Dedifferentiated amniotic fluid mesenchymal stem cell (primary cell): Measurements from ENCODE around the gene STX1B.
"Not testable (repeated sequence)": the region's sequence is repeated elsewhere in the genome, so short reads cannot be mapped to it uniquely, and the experiment has no call there.

Experiments
- DNase-seq: peaks from one replicate; pipeline ENCODE4 v3.0.0-alpha.2; 2016; ENCODE audit errors: extremely low spot score

Gene STX1B

DNA sequence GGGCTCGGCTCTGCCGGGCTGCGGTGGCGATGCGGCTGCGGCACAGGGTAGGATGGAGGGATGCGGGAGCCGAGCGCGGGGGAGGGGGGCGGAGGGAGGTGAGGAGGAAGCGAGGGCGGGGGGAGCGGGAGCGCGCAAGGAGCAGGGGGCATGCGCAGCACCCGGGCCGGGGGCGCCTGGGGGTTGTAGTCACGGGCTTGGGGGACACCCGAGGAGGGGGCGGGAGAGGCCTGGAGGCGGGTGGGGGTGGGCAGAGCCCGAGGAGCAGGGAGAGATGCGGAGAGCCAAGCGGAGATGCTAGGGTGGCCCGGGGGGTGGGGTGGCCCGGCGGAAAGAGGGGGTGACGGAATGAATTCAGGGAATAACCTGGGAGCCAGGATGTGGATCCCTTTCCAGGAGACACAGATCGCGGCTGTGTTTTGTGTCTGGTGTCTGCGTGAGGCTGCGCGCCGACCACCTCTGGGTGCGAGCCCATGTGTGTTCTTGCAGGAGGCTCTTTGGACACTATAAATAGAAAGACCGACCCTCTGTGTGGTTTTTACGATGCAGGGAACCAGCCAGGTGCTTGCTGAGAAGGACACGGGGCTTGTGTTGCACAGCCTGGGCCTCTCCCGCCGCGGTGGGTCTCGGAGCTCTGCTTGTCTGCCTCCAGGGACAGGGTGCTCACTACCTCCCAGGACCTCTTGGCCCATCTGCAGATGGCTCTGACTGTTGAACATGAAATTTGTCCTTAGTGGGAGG lies at the start of gene STX1B:
TSS of gene STX1B (minus strand) at position 54 of the 741 bp plus-strand sequence. CDS start 242 bp downstream, outside the sequence.
- DNase-seq, result no peak

DNA sequence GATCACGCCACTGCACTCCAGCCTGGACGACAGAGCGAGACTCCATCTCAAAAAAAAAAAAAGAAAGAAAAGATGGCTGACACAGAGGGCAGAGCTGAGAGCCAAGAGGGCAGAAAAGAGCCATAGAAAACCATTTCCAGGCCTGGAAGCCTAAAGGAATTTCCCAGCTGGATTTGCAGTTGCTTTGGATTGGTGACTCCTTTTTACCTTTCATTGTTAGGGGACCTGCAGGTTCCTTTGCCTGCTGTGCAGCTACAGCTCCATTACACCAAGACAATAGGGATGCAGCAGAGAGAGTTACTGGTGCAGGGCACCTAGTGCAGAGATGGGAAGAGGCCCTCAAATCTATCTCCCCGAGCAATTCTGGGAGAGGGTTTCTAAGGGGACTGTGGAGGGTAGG lies 45.2 kb upstream of the STX1B start:
- no peak for DNase-seq

DNA sequence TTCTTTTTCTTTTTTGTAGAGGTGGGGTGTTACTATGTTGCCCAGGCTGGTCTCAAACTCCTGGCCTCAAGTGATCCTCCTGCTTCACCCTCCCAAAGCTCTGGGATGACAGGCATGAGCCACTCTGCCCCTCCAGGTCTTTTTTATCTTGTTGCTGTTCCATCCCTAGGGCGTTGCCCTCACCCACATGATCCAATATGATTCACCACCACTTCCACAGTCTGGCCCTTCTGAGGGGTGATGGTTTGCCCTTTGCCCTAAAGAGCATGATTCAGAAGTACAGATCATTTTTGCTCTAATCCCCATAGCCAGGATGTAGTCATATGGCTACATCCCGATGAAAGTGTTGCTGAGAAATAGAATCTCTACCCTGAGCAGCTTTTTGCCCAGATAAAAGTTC lies 41.7 kb upstream of the STX1B start:
- peak; percentile 63 for DNase-seq

DNA sequence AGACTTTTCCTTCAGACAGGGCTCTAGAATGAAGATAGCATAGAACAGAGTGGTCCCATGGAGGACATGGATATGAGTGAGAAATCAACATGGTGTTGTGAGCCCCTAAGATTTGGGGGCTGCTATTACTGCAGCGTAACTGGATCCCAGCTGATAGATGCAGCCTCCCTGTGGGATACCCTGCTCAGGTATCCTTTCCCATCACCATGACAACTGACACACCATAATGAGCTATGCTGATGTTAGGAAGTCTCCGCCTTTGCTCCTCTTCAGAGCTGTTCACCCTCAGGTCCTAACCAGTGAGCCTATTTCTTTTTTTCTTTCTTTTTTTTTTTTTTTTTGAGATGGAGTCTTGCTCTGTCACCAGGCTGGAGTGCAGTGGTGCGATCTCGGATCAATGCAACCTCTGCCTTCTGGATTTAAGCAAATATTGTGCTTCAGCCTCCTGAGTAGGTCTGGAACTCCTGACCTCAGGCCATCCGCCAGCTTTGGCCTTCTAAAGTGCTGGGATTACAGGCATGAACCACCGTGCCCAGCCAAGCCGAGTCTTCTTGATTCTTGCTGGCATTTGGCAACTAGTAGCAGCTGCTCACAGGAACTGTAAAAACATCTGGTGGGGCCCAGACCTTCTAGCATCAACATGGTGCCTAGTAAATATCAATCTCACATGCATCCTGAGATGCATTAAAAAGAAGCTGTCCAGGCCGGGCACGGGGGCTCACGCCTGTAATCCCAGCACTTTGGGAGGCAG lies 40.0 kb upstream of the STX1B start:
- DNase-seq, result no peak

DNA sequence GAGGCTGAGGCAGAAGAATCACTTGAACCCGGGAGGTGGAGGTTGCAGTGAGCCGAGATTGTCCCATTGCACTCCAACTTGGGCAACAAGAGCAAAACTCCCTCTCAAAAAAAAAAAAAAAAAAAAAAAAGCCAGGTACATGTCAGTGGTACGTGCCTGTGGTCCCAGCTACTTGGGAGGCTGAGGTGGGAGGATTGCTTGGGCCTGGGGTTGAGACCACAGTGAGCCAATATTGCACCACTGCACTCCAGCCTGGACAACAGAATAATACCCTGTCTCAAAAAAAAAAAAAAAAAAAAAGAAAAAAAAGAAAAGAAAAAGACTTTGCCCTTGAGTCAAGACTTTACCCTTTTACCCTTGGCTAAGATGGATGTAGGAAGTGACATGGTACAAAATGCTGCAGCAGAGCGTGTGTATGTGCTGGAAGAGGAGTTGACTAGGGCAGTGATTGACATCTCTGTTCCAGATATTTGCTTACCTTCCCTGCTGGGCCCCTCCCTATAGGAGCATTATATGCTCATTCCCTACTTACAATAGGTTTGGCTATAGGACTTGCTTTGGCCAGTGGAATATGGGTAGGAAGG lies 33.6 kb upstream of the STX1B start:
- DNase-seq, result no peak

DNA sequence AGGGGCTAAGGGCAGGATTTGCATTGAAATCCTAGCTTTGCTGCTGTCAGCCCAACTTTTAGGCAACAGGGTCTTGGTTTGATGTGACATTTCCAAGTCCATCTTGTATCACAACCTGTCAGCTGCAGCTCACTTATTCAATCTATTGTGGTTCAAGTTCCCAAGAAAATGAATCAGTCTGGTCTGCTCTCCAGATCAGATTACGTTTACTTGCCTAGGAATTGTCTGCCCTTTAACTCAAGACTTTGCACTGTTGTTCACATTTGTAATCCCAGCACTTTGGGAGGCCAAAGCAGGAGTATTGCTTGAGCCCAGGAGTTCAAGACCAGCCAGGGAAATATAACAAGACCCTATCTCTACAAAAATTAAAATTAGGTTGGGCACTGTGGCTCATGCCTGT lies 32.9 kb upstream of the STX1B start:
- no peak for DNase-seq

DNA sequence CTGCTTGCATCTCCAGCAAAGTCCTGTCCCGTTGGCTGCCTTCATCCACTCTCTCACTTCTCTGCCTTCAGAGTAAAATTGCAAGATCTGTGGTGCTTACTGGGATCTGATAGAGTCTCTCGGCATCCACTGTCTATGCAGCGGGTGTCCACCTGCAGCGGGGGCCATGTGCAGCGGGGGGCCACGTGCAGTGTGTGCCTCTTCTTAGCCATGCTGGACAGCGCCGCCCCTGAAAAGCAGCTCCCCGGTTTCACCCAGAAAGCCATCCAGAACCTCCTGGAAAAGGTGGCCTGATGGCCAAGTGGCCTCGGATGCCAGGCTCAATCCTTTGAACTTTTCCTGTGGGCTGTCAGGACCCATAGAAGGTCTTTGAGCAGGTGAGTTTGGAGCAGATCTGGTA lies 32.4 kb upstream of the STX1B start:
- DNase-seq, result no peak

DNA sequence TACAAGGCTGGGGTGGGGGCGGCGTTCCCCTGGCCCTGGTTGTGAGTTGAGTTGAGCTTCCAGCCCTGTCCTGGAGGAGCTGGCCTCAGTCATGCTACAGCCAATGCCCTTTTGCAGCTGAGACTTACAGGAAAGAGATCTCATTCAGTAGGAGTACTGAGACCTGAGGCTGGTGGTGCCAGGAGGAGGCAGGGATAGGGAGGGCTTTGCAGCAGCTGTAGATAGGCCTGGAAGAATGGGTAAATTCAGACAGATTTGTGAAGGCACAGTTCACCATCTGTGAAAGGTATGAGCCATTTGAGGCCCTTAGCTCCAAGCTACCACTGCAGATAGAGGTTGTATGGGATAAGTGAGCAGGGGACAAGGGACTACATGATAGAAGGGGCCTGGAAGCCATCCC lies 28.6 kb upstream of the STX1B start:
- no peak for DNase-seq

DNA sequence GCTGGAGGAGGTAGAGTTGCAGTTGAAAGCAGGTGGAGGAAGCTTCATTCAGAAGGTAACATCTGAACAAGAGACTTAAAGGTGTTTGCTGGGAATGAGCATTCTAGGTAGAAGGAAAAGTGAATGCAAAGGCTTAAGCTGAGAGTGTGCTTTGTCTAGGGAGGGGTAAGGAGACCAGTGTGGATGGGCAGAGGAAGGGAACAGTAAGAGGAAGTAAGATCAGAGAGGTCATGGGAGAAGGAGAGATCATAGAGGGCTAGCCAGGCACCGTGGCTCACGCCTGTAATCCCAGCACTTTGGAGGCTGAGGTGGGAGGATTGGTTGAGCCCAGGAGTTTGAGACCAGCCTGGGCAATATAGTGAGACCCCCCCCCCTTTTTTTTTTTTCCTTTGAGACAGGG lies 26.3 kb upstream of the STX1B start:
- no peak for DNase-seq

DNA sequence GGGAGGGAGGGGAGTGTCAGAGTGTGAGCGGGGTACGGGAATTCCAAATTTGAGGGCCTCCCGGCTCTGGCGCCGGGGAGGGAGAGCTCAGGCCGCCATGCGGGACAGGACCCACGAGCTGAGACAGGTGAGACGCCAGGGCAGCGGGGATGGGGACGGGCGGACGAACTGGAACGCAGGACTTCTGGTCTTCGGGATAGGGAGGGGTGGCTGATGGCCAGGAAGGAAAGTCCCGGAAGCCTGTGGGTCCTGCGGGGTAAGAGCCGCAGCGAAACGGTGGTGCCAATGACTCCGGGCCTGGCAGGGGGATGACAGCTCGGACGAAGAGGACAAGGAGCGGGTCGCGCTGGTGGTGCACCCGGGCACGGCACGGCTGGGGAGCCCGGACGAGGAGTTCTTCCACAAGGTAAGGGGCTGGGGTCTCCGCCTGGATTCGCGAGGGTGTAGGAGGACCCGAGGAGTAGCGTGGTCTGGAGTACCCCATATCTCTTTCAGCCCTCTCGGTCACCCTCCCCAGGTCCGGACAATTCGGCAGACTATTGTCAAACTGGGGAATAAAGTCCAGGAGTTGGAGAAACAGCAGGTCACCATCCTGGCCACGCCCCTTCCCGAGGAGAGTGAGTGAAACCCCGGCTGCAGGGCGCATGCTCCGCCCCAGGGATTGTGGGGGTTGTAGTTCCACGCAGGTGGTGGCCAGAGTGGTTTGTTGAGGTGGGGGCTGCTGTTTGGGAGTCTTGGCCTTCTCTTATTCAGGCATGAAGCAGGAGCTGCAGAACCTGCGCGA lies 23.5 kb upstream of the STX1B start:
- DNase-seq, result peak; percentile 77

DNA sequence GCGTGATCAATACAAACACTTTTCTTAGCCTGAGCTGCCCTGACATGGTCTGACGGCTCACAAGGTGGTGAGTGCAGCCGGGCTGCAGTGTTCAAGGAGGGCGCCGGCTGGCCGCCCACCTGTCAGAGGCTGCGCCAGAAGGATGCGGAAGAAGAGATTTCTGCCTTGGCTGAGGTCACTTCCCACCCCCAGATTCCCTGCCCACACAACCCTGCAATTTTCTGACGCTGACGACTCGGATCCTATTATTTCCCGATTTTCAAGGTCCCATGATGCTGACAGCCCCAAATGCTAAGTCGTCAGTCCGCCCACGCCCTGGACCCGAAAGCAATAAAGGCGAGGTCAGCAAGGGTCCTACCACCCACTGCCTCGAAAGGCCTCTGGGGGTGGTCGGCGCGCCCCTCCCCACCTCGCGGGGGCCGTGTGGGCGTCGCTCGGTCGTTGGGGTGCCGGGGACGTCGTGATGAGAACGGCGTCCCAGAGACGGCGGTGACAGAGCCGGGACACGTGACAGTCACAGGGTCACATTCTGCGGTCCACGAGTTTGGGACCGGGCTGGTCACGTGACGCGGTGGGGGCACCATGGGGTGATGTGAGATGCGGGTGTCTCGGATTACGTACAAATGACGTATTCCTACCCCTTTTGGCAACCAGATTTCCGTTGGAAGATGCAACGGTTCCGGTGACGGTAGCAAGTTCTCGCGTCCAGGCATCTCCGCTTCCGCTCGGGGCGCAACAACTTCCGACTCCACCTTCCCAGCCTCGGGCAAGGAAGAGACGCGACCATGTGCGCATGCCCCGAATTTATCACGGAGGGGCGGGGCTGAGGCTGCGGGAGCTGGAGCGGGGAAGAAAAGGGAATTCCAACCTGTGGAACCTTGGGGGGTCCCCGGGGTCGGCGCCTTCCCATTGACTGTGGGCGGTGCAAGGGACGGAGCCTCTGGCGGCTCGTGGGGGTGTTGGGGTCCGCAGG lies 22.6 kb upstream of the STX1B start, which contains the start of gene STX4:
TSS of gene STX4 (plus strand) at position 823 of the 973 bp plus-strand sequence. CDS start 248 bp downstream, outside the sequence.
- peak; percentile 99 for DNase-seq

DNA sequence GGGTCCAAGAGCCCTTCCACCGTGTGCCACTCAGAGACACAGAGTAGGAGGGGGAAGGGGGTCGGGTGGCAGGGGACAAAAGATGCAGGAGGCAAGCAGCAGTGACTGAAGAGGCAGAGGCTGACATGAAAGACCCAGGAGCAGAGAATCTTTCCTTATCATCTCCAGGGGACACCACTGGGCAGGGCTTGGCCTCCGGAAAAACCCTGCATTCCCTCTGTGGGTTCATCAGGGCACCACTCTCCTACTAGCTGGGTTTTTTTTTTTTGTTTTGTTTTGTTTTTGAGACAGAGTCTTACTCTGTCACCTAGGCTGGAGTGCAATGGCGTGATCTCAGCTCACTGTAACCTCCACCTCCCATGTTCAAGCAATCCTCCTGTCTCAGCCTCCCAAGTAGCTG lies 20.8 kb upstream of the STX1B start:
- no peak for DNase-seq

DNA sequence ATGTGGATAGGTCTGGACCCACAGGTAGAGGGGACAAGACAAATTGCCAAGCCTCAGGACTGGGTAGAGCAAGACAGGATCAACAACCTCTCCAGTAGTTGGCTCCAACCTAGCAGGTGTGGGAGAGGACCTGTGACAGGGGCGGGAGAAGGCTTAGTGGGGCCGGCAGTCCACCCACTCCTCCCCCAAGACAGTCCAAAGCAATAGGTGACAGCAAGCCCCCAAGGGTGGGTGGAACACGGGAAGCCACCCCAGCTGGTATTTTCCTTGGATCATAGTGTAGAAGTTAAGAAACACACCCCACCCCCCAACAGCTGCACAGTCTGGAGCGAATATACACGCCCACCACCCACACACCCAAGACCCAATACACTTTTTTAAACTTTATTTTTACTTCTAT lies 18.8 kb upstream of the STX1B start:
- DNase-seq, result no peak

DNA sequence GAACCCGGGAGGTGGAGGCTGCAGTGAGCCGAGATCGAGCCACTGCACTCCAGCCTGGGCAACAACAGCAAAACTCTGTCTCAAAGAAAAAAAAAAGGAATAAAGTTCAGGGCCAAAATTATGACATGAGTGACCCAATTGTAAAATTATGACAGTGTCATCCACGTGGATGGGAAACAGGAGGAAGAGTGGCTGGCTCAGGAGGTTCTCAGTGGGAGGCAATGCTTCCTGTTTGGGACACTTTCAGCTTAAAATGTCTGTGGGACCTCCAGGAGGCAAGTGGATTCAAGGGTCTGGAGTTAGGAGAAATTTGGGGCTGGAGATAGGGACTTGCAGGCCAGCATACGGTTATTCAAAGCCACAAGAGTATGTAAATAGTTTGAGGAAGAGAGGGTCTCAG lies 14.9 kb upstream of the STX1B start:
- DNase-seq, result no peak

DNA sequence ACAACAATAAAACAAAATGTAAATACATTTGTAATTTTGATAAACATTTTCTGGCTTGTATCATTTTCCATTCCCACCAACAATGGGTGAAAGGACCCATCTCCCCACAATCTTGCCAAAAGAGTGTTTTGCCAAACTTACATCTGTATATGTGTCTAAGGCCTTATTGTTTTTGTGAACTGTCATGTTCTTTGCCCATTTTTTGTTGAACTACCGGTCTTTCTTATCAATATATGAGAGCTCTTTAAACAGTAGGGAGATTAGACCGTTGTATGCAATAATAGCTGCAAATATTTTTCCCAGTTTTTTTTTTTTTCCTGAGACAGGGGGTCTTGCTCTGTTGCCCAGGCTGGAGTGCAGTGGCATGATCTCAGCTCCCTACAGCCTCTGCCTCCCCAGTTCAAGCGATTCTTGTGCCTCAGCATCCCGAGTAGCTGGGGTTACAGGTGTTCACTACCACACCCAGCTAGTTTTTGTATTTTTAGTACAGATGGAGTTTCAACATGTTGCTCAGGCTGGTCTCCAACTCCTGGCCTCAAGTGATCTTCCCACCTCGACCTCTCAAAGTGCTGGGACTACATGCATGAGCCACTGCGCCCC lies 13.3 kb upstream of the STX1B start:
- DNase-seq, result no peak

DNA sequence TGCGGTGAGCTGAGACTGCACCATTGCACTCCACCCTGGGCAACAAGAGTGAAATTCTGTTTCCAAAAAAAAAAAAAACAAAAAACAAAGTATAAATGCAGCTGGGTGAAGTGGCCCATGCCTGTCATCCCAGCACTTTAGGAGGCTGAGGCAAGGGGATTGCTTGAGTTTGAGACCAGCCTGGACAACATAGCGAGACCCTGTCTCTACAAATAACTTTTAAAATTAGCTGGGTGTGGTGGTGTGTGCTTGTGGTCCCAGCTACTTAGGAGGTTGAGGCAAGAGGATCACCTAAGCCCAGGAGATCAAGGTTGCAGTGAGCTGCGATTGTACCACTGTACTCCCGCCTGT lies 12.8 kb upstream of the STX1B start:
- DNase-seq, result no peak

DNA sequence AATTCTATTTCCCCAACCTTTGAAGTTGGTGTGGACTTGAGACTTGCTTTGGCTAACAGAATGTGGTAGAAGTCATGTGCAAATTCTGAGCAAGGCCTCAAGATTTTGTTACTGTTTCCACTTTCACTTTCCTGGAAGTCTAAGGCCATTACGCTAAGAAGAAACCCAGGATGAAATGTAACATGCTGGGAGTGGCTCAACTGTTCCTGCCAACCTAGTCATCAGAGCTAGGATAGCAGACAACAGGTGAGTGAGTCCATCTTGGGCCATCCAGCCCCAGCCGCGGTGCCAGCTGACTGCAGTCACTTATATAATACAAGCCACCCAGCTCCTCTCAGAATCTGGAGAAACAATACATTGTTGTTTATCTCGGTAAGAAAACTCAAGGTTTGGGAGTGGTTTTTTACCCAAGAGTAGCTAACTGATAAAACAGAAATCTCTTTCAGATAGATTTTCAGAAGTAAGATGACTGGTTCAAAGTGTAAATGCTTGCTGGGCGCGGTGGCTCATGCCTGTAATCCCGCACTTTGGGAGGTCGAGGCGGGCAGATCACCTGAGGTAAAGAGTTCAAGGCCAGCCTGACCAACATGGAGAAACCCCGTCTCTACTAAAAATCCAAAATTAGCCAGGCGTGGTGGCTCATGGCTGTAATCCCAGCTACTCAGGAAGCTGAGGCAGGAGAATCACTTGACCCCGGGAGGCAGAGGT lies 12.3 kb upstream of the STX1B start:
- no peak for DNase-seq

DNA sequence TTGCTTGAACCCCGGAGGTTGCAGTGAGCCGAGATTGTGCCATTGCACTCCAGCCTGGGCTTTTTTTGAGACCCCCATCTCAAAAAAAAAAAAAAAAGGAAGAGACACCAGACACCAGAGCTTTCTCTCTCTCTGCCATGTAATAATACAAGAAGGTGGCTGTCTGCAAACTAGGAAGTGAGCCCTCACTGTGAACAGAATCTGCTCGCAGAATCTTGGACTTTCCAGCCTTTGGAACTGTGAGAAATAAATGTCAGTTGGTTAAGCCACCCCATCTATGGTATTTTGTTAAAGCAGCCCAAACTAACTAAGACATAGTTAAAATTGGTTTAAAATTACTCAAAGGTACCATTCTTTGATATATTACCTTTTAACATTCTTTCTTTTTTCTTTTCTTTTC lies 10.1 kb upstream of the STX1B start:
- no peak for DNase-seq

DNA sequence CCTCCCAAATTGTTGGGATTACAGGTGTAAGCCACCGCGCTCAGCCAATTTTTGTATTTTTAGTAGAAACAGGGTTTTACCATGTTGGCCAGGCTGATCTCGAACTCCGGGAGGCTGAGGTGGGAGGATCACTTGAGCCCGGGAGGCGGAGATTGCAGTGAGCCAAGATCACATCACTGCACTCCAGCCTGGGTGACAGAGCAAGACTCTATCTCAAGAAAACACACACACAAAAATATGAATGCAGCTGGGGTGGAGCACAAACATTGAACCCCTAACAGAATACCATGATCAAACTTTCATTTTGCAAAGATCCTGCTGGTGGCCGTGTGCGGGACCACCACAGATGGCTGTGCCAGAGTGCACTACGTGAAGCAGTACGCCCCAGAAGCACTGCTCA lies 7.3 kb upstream of the STX1B start:
- DNase-seq, result not testable (repeated sequence)

DNA sequence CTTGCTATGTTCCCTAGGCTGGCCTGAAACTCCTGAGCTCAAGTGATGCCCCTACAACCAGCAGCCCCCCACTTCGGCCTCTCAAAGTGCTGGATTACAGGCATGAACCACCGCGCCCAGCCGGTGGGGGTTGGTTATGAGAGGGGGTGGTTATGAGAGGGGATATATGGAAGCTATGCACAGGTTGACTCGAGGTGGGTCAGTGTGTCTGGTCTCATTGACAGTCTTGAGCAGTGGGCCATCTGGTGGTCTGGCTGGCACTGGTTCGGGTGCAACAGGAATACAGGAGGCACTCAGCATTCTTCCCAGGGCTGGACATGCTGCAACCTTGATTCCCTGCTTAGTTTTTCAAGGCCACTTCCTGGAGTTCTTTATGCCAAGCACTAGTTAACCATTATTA lies 5.6 kb upstream of the STX1B start:
- no peak for DNase-seq
